Mucosa of descending colon (tissue), 3 donors: ENCODE data around the gene HACD4. TPM values are rescaled to one million over a fixed set of nuclear protein-coding genes. Genes with fewer than 3 reads are reported as not detected.
"Not testable (repeated sequence)": the region's sequence is repeated elsewhere in the genome, so short reads cannot be mapped to it uniquely, and the experiment has no call there.

Source experiments
- ATAC-seq: fragments of 200-7000 bp; cut with Tn5 transposase; one replicate; pipeline ENCODE4 v1.9.1; 2020; ENCODE audit warnings: mild to moderate bottlenecking, moderate library complexity
- DNase-seq, 3 donors: peaks; one replicate each; pipeline ENCODE4 v3.0.0-alpha.2; 2020
- H3K36me3 ChIP-seq: fragments of 200-600 bp; one replicate; pipeline ENCODE4 v1.8.0; 2021; ENCODE audit warnings: low read depth, mild to moderate bottlenecking
- H3K4me1 ChIP-seq: fragments of 200-600 bp; one replicate; pipeline ENCODE4 v1.8.0; 2021; ENCODE audit warnings: low read depth, mild to moderate bottlenecking
- H3K4me3 ChIP-seq: fragments of 200-600 bp; one replicate; pipeline ENCODE4 v1.8.0; 2021; ENCODE audit warnings: mild to moderate bottlenecking
- H3K9me3 ChIP-seq: fragments of 200-600 bp; one replicate; pipeline ENCODE4 v1.8.0; 2021; ENCODE audit warnings: mild to moderate bottlenecking
- CTCF ChIP-seq: fragments of 200-600 bp; IDR thresholded peaks from one replicate; pipeline ENCODE4 v1.8.0; 2022; ENCODE audit warnings: antibody characterized with exemption, mild to moderate bottlenecking
- intact Hi-C, 2 donors: fragments of 100-400 bp; cut with DNase I in 1 of 2; cut with micrococcal nuclease in 1 of 2; formaldehyde crosslinking; loops; one replicate each; pipeline versions ENCODE4 v1.11.0 to v1.11.1; 2022; cut with DNase I, micrococcal nuclease
- total RNA-seq, 3 donors: library from RNA; stranded (reverse); fragmentation: NEBNext Ultra II Directional in 2 of 3; extraction: Animal tissue kit (Norgen Biotek cat#: 25700) in 2 of 3; gene quantifications; one replicate each; pipeline versions ENCODE4 v1.2.1 to v1.2.4, GENCODE V29; 2021 to 2023
- donor health status: DM: no; HTN: no; CAD: no; lungs with moderate emphysema.
- donor health status: DM: no; HTN: no; CAD: no.
- donor health status: DM: no; HTN: yes; CAD: no.

The HACD4 gene
- total RNA-seq, 3 donors from 2014 or later, result 0.93 to 6.1 (median 1.9) TPM

DNA sequence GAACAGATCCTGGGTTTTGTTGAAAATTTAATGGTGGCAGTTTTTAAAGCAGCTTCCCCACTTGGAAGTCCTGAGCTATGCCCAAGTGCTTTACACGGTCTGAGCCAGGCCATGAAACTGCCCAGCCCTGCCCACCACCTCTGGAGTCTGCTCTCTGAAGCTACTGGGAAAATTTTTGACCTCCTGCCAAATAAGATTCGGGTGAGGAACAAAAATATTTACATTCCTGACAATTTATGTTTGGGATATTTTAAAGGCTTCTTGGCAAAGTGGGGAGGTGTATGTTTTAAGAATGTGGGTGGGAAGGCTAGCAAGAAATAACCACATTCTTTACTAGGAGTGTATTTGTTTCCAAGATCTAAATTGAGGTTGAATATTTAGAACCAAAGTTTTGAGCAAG lies 50.0 kb downstream of the HACD4 start:
- Histone ChIP-seq H3K36me3 (no peaks in the 10 kb centered on the region), H3K4me1 (no peaks in the 10 kb centered on the region), H3K9me3 (no peaks in the 10 kb centered on the region), H3K4me3 (no peak overlapping the region)
- intact Hi-C loops, result no loop called here
- ATAC-seq (peak; percentile 20), DNase-seq (no peak)
- no peak for TF ChIP-seq CTCF

DNA sequence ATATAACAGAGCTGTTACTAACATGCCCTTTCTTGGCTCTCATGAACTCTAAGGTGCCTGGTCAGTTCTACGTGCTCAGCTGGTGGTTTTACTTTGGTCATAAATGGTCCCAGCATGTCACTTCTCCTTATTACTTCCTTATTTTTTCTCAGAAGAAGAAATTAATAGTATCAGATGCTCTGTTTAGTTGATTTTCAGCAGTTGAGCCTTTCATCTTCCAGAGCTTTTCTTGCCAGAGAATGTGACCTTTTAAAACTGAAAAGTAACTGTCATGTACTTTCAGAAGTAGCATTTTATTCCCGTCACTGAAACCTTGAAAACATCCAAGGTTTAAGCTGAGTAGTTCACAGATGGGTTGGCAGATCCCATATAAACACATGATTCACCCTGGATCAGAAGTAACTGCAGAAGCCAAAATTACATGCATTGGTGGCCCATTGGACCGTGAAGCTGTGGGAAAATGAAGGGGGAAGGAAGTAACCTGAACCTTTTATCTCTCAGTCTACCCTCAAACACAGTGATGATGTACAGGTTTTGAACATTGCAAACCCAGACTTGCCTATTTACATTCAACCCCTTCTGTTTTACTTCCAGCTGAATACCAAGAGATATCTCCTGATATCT lies 50.5 kb downstream of the HACD4 start:
- DNase-seq (no peak), ATAC-seq (peak; percentile 52)
- no peaks in the 10 kb centered on the region for H3K9me3 ChIP-seq
- TF ChIP-seq CTCF, result no peak
- no peaks in the 10 kb centered on the region for H3K36me3 ChIP-seq
- no peak overlapping the region for H3K4me3 ChIP-seq
- intact Hi-C loops, result no loop called here
- H3K4me1 ChIP-seq, result no peaks in the 10 kb centered on the region

GRCh38 chr9:20978249-20978648 lies 53.2 kb downstream of the HACD4 start:
- no peaks in the 10 kb centered on the region for H3K36me3 ChIP-seq
- H3K4me1 ChIP-seq, result no peaks in the 10 kb centered on the region
- no peak for TF ChIP-seq CTCF
- DNase-seq, result no peak
- H3K9me3 ChIP-seq, result no peaks in the 10 kb centered on the region
- no peak for ATAC-seq
- intact Hi-C loops, result no loop called here
- no peak overlapping the region for H3K4me3 ChIP-seq

DNA sequence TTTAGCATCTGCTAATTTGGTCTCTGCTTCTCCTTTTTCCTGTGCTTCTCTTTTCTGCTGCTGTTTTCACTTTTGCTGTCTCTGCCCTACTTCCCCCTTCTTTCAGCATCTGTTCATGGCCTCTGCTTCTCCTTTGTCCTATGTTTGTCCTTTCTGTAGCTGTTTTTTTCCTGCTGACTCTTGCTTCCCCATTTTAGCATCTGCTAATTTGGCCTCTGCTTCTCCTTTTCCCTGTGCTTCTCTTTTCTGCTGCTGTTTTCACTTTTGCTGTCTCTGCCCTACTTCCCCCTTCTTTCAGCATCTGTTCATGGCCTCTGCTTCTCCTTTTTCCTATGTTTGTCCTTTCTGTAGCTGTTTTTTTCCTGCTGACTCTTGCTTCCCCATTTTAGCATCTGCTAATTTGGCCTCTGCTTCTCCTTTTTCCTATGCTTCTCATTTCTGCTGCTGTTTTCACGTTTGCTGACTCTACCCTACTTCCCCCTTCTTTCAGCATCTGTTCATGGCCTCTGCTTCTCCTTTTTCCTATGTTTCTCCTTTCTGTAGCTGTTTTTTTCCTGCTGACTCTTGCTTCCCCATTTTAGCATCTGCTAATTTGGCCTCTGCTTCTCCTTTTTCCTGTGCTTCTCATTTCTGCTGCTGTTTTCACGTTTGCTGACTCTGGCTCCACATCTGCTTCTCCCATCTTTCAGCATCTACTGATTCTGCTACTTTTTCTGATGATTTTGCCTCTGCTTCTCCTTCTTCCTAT lies 57.1 kb downstream of the HACD4 start:
- H3K9me3 ChIP-seq, intact Hi-C loops, H3K4me1 ChIP-seq, H3K36me3 ChIP-seq, DNase-seq, H3K4me3 ChIP-seq, ATAC-seq: not testable (repeated sequence)

DNA sequence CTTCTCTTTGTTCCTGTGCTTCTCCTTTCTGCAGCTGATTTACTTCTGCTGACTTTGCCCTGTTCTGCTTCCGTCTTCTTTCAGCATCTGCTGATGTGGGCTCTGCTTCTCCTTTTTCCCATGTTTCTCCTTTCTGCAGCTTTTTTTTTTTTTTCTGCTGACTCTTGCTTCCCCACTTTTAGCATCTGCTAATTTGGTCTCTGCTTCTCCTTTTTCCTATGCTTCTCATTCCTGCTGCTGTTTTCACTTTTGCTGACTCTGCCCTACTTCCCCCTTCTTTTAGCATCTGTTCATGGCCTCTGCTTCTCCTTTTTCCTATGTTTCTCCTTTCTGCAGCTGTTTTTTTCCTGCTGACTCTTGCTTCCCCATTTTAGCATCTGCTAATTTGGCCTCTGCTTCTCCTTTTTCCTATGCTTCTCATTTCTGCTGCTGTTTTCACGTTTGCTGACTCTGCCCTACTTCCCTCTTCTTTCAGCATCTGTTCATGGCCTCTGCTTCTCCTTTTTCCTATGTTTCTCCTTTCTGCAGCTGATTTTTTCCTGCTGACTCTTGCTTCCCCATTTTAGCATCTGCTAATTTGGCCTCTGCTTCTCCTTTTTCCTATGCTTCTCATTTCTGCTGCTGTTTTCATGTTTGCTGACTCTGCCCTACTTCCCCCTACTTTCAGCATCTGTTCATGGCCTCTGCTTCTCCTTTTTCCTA lies 58.0 kb downstream of the HACD4 start:
- ATAC-seq, DNase-seq, H3K9me3 ChIP-seq, H3K4me3 ChIP-seq, H3K36me3 ChIP-seq, intact Hi-C loops, H3K4me1 ChIP-seq: not testable (repeated sequence)

DNA sequence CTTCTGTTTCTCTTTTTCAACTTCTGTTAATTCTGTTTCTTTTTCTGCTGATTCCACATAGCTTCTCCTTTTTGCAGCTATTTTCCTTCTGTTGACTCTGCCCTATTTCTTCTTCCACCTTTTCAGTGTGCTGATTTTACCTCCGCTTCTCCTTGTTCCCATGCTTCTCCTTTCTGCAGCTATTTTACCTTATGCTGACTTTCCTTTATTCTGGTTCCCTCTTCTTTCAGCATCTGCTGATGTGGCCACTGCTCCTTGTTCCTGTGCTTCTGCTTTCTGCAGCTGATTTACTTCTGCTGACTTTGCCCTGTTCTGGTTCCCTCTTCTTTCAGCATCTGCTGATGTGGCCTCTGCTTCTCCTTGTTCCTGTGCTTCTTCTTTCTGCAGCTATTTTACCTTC lies 58.8 kb downstream of the HACD4 start:
- no peak overlapping the region for H3K4me3 ChIP-seq
- intact Hi-C loops, result no loop called here
- H3K9me3 ChIP-seq, result no peaks in the 10 kb centered on the region
- no peaks in the 10 kb centered on the region for H3K4me1 ChIP-seq
- H3K36me3 ChIP-seq, result no peaks in the 10 kb centered on the region
- DNase-seq, result no peak
- no peak for TF ChIP-seq CTCF
- no peak for ATAC-seq
